Measurements from ENCODE around the gene IWS1.

The IWS1 gene

DNA sequence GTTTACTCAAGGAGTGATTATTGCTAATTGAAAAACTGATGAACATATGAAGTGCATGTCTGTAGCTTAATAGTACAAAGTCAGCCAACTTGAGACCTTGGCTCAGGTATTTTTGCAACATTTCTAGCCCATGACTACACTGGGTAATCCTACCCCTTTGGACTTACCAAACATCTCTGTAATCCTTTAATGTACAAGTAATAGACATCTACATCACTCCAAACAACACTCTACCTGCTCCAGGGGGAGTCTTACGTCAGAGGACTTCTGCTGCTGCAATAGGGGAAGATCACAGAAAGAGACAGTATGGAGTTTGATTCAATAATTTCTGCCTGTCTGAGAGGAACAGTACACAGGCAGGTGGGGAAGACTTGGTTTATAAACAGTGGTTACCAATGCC lies 54.0 kb downstream of the IWS1 start:
- TF ChIP-seq, protein P1, sequence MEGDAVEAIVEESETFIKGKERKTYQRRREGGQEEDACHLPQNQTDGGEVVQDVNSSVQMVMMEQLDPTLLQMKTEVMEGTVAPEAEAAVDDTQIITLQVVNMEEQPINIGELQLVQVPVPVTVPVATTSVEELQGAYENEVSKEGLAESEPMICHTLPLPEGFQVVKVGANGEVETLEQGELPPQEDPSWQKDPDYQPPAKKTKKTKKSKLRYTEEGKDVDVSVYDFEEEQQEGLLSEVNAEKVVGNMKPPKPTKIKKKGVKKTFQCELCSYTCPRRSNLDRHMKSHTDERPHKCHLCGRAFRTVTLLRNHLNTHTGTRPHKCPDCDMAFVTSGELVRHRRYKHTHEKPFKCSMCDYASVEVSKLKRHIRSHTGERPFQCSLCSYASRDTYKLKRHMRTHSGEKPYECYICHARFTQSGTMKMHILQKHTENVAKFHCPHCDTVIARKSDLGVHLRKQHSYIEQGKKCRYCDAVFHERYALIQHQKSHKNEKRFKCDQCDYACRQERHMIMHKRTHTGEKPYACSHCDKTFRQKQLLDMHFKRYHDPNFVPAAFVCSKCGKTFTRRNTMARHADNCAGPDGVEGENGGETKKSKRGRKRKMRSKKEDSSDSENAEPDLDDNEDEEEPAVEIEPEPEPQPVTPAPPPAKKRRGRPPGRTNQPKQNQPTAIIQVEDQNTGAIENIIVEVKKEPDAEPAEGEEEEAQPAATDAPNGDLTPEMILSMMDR (IDR thresholded peaks at IDR 0.05; ENCODE audit: low read depth, low read length), result no peak
- no peak overlapping the region for H3K4me3 ChIP-seq (replicated peaks in 1 of 2; ENCODE audit: low read depth in 2 of 2, low read length in 2 of 2)
- no peak for DNase-seq (ENCODE audit: low read depth in 2 of 2)

DNA sequence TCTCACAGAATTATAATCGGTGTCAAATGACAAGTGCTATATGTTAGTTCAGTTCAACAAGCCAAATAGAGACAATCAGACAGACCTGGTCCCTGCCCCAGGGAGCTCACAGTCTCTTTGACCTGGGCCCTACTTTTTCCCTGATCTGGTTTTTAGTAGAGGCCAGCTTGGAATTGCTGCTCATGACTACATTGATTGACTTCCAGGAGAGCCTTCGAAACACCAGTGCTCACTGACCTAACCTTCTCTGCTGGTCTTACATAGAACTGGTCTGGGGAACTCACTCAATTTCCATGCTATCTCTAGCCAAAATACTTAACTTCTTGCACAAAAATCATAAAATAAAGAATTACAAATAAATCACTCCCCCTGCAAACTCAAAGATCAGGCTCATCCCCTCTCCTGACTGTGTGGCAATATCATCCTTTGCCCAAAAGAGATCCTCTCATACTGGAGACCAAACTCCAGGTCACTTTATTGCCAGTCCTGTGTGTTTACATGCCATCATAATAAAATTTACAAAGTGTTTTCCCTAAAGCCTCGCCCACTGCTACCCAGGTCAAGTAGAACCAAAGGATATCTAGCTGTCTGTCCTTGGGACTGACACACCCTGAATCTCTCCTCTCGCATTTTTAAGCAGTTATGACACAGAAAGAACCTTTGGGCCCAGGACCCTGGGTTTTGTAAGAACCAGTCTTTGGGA lies 54.9 kb downstream of the IWS1 start:
- TF ChIP-seq, protein P1 (IDR thresholded peaks at IDR 0.05; ENCODE audit: low read depth, low read length), result no peak
- DNase-seq (ENCODE audit: low read depth in 2 of 2), result no peak
- no peak overlapping the region for H3K4me3 ChIP-seq (replicated peaks in 1 of 2; ENCODE audit: low read depth in 2 of 2, low read length in 2 of 2)

DNA sequence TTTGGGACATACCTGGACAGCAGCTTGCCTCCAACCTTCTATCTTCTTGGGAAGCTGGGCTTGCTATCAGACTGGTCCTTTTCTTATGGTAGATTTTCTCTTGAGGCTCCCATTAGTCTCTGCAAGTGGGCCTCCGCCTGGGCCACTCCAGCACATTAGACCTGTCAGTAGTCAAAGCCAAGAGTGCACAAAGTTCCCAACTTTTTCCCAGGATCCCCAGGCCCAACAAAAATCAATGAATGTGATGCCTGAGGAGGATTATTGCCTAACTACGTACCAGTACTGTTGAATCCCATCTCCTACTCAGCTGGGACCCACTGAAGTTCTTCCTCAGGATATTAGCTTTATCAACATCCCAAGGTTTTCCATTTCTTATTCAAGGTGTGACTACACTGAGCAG lies 56.3 kb downstream of the IWS1 start:
- TF ChIP-seq, protein P1 (IDR thresholded peaks at IDR 0.05; ENCODE audit: low read depth, low read length), result no peak
- H3K4me3 ChIP-seq (replicated peaks in 1 of 2; ENCODE audit: low read depth in 2 of 2, low read length in 2 of 2), result no peak overlapping the region
- no peak for DNase-seq (ENCODE audit: low read depth in 2 of 2)

DNA sequence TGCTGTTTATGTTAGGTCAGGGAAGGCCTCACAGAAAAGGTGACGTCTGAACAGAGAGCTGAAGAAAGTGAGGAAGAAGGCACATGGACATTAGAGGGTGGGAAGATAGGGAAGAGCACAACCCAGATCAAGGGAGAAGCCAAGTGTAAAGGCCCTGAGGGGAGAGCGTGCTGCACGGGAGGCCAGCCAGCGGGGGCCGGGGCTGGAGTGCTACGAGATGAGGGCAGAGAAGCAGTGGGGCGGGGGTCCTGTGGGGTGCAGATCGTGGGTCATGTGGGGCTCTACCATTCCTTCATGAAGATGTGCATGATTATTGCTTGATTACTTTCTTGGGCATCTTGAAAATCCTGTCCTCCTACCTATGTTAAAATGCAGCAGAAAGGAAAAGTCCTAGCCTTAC lies 57.2 kb downstream of the IWS1 start:
- no peak overlapping the region for H3K4me3 ChIP-seq (replicated peaks in 1 of 2; ENCODE audit: low read depth in 2 of 2, low read length in 2 of 2)
- TF ChIP-seq, protein P1 (IDR thresholded peaks at IDR 0.05; ENCODE audit: low read depth, low read length), result no peak
- no peak for DNase-seq (ENCODE audit: low read depth in 2 of 2)

DNA sequence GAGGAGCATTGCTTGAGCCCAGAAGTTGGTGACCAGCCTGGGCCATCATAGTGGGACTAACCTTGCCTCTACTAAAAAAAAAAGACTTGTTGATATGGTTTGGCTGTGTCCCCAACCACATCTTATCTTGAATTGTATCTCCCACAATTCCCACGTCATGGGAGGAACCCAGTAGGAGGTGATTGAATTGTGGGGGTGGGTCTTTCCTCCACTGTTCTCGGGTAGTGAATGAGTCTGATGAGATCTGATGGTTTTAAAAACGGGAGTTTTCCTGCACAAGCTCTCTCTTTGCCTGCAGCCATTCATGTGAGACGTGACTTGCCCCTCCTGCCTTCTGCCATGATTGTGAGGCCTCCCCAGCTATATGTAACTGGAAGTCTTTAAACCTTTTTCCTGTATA lies 61.0 kb downstream of the IWS1 start:
- TF ChIP-seq, protein P1 (IDR thresholded peaks at IDR 0.05; ENCODE audit: low read depth, low read length), result no peak
- no peak for DNase-seq (ENCODE audit: low read depth in 2 of 2)
- H3K4me3 ChIP-seq (replicated peaks in 1 of 2; ENCODE audit: low read depth in 2 of 2, low read length in 2 of 2), result no peak overlapping the region

DNA sequence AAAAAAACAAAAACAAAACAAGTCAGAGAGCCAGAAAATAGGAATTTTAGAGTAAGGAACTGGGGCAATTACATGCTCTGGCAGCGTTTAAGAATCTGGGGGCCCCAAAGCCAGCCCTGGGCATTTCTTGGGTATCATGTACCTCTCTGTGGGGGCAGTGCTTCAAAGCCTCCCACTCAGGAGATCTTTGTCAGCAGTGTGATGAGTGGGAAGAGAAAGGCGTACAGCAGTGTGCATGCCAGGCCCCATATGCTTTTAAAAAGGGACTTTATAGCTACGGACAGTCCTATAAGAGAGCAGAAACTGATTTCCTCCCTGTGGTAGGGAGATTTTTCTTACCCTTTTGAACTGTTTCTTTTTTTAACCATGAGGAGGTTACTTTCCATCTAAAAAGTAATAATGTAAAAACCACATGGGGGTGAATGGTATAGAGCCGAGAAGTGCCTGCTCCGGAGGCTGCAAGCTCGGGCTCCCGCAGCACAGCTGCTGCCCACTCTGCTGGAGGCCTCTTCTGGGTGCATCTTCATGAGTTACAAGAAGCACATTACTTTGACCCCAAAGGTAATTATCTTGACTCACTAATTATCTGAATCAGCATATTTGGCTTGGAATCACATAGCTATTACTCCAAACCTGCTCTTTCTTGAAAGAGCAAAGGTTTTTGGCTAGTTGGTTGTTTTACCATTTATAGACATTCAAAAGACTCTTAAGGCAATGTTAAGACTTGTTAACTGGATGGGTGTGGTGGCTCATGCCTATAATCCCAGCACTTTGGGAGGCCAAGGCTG lies 61.6 kb downstream of the IWS1 start:
- H3K4me3 ChIP-seq (replicated peaks in 1 of 2; ENCODE audit: low read depth in 2 of 2, low read length in 2 of 2), result no peak overlapping the region
- TF ChIP-seq, protein P1 (IDR thresholded peaks at IDR 0.05; ENCODE audit: low read depth, low read length), result no peak
- no peak for DNase-seq (ENCODE audit: low read depth in 2 of 2)
